ENCODE results near the gene CDH12.
"Not testable (repeated sequence)": the region's sequence is repeated elsewhere in the genome, so short reads cannot be mapped to it uniquely, and the experiment has no call there.

CDH12 gene

DNA sequence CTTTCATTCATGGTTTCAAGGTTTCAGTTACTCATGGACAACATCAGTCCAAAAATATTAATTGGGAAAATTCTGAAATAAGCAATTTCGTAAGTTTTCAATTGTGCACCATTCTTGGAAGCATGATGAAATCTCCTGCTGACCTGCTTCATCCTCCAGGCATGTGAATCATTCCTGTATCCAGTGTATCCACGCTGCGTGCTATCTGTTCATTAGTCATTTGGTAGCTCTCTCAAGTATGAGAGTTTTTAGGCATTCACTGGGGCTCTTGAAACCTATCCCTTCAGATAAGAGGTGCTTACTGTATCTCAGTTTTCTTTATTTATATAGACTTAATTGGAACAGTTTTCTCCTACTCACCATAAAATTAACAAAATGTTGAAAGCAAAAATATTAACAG, 293.0 kb downstream of the CDH12 start:
- no peak for DNase-seq (ENCODE audit: low spot score)

DNA sequence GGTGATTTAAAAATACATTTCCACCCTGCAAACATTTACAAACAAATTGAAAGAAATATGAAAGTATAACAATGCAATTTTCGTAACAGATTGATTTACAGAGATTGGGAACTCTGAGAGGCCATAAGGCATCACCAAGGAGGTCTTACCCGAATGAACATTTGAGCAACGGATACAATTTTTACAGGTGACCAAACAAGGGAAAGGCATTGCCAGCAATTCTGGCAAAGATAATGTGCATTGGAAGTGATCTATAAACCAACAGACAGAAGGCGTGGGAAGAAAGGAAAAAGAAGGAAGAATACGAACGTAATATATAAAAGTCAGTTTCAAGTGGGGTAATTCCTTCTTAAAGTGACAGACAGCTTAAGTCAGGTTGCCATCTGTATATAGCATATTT, 295.9 kb downstream of the CDH12 start:
- no peak for DNase-seq (ENCODE audit: low spot score)

DNA sequence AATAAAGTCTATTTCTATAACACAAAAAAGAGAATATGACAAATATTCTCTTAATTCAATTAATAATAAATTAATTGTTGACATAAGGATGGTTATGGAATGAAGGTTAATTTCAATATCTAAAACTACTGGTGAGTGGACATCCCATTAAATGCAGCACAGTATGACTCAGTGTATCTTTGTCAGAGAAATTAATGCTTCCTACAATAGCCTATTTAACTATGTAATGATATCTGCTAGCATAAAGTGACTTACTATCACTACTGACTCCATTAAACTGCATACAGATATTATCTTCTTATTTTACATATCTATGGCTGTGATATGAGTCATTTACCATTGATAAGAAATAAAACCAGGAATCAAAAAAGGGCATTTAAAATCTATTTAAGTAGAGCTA, 298.7 kb downstream of the CDH12 start:
- no peak for DNase-seq (ENCODE audit: low spot score)

DNA sequence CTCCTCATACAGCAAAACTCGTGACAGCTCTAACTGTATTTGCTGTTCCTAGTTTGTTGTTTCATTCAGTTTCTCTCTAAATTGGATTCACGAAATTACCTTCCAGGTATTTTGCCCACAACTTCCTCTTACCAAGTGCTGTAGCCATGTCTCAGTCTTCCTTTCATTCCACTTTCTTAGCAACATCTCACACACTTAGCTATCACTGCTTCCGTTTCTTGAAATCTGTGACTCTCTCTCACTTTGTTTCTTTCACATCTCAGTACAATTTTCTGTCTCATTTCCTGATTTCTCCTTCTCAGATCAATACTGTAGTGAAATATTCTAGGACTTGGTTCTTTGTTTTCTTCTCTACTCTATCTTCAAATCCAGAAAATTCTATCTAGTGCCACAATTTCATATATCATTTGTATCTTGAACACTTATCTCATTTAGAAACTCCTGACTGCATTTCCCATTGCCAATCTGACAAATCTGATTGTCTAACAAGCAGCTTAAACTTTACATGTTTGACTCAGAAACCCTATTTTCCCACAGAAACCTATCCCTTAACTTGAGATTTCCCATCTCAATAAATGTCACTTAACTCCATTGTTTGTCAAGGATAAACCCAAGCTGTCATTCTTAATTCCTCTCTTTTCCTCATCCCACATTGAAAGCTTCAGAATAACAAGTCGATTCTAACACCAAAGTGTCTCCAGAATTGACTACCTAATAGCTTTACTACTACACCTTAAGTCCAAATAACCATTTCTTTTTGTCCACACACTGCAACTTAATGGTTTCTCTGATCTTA, 303.1 kb downstream of the CDH12 start:
- DNase-seq (ENCODE audit: low spot score) = no peak

DNA sequence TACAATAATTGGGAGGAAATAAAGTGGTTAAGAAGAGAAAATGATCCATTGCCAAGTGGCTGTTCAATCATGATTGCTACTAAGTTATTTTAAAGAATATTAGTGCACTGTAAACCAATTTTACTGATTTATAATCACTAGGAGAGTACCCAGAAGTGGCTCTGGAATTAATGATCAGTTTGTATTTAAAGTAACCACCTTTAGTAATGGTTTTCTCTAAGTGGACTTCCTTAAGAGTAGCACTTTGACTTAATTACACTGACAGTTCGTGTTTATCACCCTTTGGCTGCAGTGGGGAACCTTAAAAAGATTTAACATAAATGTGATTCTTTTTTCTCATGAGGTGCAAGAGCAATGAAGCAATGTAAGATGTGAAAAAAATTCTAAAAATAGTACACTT, 310.8 kb downstream of the CDH12 start:
- no peak for DNase-seq (ENCODE audit: low spot score)

DNA sequence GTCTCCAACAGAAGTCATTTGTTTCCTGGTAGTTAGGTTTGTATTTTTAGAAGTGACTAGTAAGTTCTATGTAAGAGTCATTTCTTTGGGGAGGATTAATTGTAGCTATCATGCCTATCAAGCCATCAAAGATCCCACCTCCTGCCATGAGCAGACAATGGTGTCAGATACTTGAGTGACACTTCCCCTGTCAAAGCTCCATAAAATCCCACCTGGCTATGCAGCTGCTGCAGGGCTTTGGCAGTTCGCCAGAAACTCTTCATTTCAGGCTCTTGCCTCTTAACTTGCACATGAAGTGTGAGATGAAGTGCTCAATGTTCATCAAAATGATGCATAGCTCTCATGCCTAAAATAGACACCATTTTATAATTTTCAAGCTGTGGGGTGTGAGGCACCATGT, 312.1 kb downstream of the CDH12 start:
- DNase-seq (ENCODE audit: low spot score) = no peak

DNA sequence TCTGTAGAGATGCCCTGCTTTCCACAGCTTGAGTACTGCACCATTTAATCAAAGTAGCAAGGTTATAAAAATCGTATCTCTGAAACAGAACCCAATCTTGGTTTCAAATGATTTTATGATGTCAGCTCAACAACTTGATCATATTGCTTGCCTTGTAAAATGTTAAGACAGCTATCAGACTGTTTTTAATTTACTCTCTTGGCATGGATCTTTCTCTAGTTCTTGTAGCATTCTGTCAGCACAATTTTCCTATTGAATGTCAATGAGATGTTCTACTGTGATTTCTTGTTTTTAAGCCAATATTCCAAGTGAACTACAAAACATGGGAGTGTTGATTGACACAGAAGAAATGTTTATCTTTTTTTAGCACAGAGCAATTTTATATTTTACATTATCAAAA, 313.4 kb downstream of the CDH12 start:
- DNase-seq (ENCODE audit: low spot score) = no peak

DNA sequence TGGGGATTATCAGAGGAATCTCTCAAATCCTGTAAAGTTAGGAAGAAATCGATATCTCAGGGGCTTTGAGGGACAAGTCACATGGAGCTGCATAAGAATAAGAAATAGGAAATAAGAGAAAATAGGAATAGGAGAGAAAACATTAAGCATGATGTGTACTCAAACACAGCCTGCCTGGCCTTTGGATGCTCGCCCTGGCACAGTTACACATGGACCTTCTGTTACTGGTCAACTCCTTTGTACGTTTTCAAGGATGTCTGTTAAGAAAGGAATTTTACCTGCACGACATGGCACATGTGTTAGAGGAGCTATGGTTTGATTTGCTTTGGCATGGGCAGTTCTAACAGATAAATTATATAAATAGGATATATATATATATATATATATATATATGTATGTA, 321.2 kb downstream of the CDH12 start:
- no peak for DNase-seq (ENCODE audit: low spot score)

DNA sequence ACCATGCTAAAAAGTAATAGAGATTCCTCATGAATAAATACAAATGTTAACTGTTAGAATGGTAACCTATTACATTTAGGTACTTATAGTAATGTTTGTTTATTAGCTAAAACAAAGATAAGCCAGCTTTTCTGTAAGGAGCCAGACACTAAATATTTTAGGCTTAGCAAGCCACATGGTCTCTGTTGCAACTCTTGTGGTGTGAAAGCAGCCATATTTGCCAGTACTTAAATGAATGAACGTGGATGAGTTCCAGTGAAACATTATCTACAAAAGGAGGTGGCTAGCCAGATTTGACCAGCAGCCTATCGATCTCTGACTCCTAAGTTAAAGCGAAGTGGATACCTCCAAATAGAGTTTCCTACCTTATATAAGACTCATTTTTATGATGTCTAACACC, 331.6 kb downstream of the CDH12 start:
- no peak for DNase-seq (ENCODE audit: low spot score)

DNA sequence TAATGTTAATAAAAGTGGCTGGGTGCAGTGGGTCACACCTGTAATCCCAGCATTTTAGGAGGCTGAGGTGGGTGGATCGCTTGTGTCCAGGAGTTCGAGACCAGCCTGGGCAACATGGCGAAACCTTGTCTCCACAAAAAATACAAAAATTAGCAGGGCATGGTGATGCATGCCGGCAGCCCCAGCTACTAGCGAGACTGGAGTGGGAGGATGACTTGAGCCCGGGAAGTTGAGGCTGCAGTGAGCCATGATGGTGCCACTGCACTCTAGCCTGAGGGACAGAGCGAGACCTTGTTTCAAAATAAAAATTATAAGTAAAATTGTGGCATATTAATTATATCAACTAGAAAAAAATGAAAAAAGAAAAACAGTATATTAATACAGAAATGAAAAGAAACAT, 336.6 kb downstream of the CDH12 start:
- not testable (repeated sequence) for DNase-seq (ENCODE audit: low spot score)

DNA sequence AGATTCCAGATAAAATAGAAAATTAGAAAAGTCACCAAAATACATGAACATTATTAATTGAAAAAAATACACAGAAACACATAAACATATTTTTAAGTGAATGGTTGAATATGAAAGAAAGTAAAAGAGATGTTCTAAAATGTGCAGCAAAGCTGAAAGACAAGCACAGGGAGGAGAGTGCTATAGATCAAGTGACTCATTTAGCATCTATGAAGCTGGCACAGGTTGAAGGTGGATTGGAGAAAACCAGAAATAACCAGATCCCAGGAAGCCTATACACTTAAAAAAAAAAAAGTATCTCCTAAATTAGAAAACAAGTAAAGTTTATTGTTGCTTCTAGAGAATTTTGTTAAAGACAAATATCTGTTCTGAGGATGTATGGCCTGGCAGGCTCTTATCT, 338.9 kb downstream of the CDH12 start:
- no peak for DNase-seq (ENCODE audit: low spot score)

DNA sequence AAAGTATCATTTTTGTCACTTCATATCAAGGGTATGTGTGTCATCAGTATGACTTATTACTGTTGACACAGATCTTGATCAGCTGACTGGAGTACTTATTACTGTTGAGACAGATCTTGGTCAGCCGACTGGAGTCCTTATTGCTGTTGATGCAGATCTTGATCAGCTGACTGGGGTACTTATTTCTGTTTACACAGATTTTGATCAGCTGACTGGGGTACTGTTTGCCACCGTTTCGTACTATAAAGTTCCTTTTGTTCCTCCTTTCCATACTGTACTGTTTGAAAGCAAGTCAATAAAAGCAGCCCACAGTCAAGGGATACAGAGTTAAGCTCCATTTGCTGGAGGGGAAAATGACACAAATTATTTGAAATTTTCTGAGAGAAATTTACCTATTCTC, 347.3 kb downstream of the CDH12 start:
- no peak for DNase-seq (ENCODE audit: low spot score)

DNA sequence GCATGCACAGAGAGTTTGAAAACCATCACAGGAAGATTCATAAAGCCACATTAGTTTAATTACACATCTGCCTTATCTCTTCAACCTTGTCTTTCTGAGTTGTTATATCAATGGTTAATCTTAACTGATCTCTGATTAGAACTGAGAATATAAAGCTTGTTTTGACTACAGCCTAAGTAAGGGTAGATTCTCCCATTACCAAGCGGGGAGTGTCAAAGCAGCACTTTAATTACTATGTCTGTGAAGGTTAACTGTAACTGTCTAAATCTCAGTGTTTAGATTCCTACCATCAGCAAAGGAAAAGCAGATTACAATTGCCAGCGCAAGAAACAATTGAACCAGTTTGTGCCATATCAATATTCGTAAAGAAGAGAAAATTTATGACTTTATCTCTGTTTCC, 348.7 kb downstream of the CDH12 start:
- no peak for DNase-seq (ENCODE audit: low spot score)

DNA sequence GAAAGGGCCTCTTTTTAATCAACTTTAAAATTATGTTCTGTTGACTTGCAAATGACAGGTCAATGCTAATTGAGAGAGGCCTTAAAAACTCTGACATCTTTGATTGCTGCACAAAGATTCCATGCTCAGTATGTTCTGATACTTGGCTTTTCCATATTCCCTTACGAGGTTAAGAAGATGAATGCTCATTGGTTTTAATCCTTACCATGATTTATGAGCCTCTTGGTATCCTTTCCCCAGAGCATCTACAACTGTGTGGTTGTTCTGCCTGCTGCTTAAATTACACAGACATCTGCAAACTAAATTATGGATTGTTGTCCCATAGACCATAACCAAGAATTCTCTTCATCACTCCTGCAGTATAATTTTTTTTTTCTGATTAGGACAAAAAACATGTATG, 352.6 kb downstream of the CDH12 start:
- no peak for DNase-seq (ENCODE audit: low spot score)

DNA sequence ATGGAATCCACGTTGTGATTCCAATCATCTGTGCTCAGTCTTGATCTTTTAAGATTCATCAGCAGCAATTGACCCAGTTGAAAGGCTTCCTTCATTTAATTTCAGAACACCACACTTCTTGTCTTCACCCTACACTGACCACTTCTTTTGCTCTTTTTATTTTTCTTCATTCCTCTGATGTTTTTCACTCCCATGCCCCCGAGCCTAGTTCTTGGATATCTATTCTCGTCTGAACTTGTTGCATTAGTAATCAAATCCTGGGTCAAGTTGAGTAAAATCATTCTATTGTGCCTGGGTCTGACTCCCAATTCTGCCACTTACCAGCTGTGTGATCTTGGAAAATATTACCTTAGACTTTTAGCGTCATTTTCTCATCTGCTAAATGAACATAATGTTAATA, 356.5 kb downstream of the CDH12 start:
- no peak for DNase-seq (ENCODE audit: low spot score)

DNA sequence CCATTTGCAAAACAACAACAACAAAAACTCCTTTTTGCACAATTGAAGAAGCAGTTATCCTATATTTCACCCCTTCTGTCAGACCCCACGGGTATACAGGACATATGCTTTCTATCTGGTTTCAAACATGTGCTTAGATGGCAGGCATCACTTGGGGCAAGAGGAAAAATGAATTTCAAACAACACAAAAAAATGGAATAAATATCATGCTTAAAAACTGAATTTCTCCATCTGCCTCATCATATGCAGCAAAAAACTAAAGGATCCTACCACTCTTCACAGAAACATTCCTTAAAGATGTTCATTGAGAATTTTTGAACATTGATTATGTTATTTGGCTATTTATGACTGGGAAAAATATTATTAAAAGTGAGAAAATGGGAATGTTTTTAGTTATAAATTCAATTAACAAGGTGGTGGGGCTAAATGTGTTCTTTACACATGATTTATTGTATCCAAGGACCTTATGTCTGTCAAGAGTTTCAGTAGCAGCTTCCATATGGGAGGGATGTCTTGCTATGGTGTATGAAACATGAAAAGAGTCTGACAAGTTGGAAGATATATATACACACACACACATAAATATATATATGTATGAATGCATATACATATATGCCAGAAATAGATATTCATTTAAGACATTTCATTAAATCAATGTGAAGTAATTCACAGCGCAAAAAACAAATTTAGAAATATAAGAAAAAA, 358.0 kb downstream of the CDH12 start:
- no peak for DNase-seq (ENCODE audit: low spot score)

DNA sequence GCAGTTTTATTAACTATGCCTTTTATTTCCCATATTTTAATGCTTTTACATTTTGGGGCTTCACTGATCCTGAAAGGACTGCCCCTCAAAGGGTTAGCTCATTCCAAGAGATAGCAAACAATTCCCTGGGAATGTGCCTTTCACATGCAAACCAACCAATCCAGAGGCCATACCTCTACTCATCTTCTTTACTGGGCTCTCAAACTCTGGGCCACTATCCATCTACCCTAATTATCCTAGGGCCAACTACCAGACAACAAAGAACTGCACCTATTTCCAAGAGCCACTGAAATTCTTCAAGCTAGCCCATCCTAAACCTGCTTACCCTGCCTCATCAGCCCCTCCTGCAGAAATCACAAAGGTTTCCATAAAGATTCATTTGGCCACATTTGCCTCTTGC, 364.7 kb downstream of the CDH12 start:
- DNase-seq (ENCODE audit: low spot score) = no peak

DNA sequence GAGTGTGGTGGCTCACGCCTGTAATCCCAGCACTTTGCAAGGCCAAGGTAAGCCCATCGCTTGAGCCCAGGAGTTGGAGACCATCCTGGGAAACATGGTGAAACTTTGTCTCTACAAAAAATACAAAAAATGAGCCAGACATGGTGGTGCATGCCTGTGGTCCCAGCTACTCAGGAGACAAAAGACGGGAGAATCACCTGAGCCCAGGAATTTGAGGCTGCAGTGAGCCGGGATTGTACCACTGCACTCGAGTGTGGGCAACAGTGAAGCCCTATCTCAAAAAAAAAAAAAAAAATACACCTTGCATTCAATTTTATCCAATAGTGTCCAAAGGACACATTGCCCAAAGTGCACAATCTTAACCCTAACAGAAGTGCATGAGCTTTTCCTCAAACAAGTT, 372.8 kb downstream of the CDH12 start:
- no peak for DNase-seq (ENCODE audit: low spot score)

DNA sequence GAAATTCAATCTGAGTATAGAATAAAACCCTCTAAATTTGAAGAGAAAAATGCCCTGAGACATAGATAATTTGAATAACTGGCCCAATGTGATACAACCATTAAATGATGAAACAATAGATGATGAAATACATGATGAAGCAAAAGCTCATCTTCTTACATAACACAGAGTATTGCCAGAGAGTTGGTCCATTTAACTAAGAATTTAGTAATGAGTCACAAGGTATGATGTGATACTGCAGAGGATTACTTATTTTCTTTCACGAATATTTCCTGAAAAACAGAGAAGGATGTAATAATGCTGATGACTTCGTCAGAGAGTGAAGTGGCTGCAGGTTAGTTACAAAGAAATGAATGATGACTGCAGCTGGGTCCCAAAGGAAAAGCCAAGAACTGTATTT, 379.3 kb downstream of the CDH12 start:
- no peak for DNase-seq (ENCODE audit: low spot score)

DNA sequence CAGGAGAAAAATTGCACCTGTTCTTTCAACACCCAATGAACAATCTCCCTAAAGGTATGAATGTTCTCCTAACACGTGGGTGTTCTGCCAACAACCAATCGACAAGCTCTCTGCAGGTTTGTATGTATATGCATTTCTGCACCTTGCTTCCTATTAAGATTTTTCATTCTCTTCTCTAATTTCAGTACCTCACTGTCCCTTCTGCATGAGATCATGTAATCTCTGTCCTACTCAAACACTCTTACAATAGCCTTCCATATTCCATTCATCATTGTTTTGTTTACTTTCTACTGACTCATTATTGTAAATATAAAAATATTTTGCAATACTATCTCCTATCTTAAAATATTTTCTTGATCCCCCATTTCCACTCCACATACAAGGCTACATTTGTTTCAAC, 382.0 kb downstream of the CDH12 start:
- no peak for DNase-seq (ENCODE audit: low spot score)

DNA sequence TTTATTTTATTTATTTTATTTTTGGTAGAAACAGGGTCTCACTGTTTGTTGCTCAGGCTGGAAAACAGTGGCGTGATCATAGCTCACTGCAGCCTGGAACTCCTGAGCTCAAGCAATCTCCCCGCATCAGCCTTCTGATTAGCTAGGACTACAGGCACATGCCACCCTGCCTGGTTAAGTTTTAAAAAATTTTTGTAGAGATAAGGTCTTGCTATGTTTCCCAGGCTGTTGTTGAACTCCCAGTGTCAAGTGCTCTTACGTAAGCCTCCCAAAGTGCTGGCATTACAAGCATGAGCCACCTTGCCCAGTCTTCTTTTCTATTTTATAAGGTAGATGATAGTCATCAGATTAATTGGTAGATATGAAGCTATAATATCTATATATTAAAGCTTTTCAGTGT, 382.7 kb downstream of the CDH12 start:
- DNase-seq (ENCODE audit: low spot score) = no peak

DNA sequence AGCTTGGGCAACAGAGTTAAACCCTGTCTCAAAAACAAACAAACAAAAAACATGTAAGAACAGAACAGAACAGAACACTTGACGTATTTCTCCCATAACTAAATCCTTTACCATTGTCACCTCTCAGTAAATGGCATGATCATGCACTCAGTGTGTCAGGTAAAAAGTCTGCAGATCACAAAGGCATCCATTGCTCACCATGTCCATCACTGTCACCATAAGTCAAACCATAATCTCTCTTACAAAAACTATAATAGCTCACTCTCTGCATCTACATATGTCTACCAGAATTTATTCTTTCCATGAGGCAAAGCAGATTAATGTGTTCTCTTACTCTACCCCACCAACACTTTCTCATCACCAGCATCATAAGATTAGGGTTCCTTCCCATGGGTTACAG, 387.5 kb downstream of the CDH12 start:
- no peak for DNase-seq (ENCODE audit: low spot score)

DNA sequence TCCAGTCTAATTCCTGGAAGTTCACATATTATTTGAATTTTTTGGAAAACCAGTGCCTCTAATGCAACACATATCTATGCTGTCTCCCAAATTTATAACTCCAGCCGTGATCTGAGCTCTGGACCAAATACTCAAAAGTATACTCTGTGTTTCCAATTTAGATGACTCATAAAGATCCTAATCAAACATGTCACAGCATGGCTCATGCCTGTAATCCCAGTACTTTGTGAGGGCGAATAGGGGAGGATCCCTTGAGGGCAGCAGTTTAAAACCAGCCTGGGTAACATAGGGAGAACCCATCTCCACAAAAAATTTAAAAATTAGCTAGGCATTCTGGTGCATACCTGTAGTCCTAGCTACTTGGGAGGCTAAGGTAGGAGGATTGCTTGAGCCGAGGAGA, 388.0 kb downstream of the CDH12 start:
- no peak for DNase-seq (ENCODE audit: low spot score)

DNA sequence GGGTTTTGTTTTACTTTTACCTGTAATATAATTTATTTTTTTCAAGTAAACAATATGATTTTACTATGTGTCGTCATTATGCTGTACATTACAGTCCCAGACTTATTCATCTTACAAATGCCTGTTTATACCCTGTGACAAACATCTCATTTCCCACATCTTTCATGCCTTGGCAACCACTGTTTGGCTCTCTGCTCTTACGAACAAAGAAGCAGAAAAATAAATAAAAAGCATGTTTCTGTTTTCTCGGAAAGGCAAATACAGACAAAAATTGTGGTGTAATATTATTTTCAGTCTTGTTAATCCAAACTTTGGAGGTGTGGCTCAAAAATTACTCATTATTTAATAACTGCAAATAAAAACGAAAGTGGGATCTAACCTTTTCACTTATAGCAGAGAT, 393.0 kb downstream of the CDH12 start:
- DNase-seq (ENCODE audit: low spot score) = no peak

Measured in AG08396 (cell line).